Hepatocyte (in vitro differentiated cells): ENCODE data around the gene NADSYN1. TPM values are rescaled to one million over a fixed set of nuclear protein-coding genes. Genes with fewer than 3 reads are reported as not detected.

Source experiments
- DNase-seq: peaks from one replicate; pipeline ENCODE4 v3.0.0-alpha.2; 2016; ENCODE audit warnings: low spot score
- H2AFZ ChIP-seq: fragments of 200-600 bp; sonication (generic); 2 replicates; pipeline ENCODE4 v1.6.0; 2016; ENCODE audit warnings: antibody characterized with exemption, mild to moderate bottlenecking
- H3K27ac ChIP-seq: fragments of 200-600 bp; sonication (generic); 2 replicates; pipeline ENCODE4 v1.5.1; 2016; ENCODE audit warnings: mild to moderate bottlenecking
- H3K27me3 ChIP-seq: fragments of 200-600 bp; sonication (generic); 2 replicates; pipeline ENCODE4 v1.6.1; 2016
- H3K36me3 ChIP-seq: fragments of 200-600 bp; sonication (generic); replicated peaks from 2 replicates; pipeline ENCODE4 v1.5.1; 2016; ENCODE audit warnings: low read depth; ENCODE audit not compliant: insufficient read depth
- H3K4me1 ChIP-seq: fragments of 200-600 bp; sonication (generic); 2 replicates; pipeline ENCODE4 v1.5.1; 2016; ENCODE audit warnings: mild to moderate bottlenecking, moderate library complexity; ENCODE audit not compliant: insufficient read depth
- H3K4me2 ChIP-seq: fragments of 200-600 bp; sonication (generic); 2 replicates; pipeline ENCODE4 v1.6.0; 2016
- H3K4me3 ChIP-seq: fragments of 200-600 bp; sonication (generic); 2 replicates; pipeline ENCODE4 v1.5.1; 2016; ENCODE audit warnings: mild to moderate bottlenecking
- H3K79me2 ChIP-seq: fragments of 200-600 bp; sonication (generic); 2 replicates; pipeline ENCODE4 v1.6.0; 2017; ENCODE audit warnings: mild to moderate bottlenecking
- H3K9me2 ChIP-seq: fragments of 200-600 bp; sonication (generic); replicated peaks from 2 replicates; pipeline ENCODE4 v1.6.0; 2017; ENCODE audit warnings: mild to moderate bottlenecking; ENCODE audit not compliant: insufficient read depth
- H3K9me3 ChIP-seq: fragments of 200-600 bp; sonication (generic); 2 replicates; pipeline ENCODE4 v1.5.1; 2016; ENCODE audit warnings: low read depth, mild to moderate bottlenecking
- H4K20me1 ChIP-seq: fragments of 200-600 bp; sonication (generic); 2 replicates; pipeline ENCODE4 v1.6.0; 2016; ENCODE audit warnings: mild to moderate bottlenecking; ENCODE audit not compliant: insufficient read depth, poor library complexity, severe bottlenecking
- CTCF ChIP-seq: fragments of 200-600 bp; sonication (generic); IDR thresholded peaks from 2 replicates; pipeline ENCODE4 v1.5.1; 2016; ENCODE audit warnings: antibody characterized with exemption, mild to moderate bottlenecking; ENCODE audit not compliant: poor library complexity
- EZH2 ChIP-seq: fragments of 200-600 bp; sonication (generic); IDR thresholded peaks from 2 replicates; pipeline ENCODE4 v1.6.1; 2016; ENCODE audit warnings: antibody characterized with exemption, mild to moderate bottlenecking, borderline replicate concordance
- EZH2phosphoT487 ChIP-seq: fragments of 200-600 bp; sonication (generic); IDR thresholded peaks from one replicate; pipeline ENCODE4 v1.6.1; 2018; ENCODE audit warnings: antibody characterized with exemption, mild to moderate bottlenecking, low read depth, moderate library complexity; ENCODE audit not compliant: unreplicated experiment, severe bottlenecking
- WGBS: methylation state at CpG from one replicate; pipeline ENCODE4 v1.1.6; 2016; ENCODE audit warnings: low lambda C conversion rate; ENCODE audit errors: missing lambda C conversion rate; 5-methylcytosine and 5-hydroxymethylcytosine counted together
- polyA plus RNA-seq: library from polyadenylated mRNA; unstranded; fragments of >200 nt; fragmentation: Nextera tagmentation; extraction: Ambion mirVana; gene quantifications from 2 replicates; pipeline ENCODE4 v1.2.1, GENCODE V29; 2016
- total RNA-seq: library from RNA; depleted of rRNA; stranded (reverse); fragments of >200 nt; gene quantifications from 2 replicates; pipeline ENCODE4 v1.2.3, GENCODE V29; 2014

The NADSYN1 gene
- total and polyA plus RNA-seq, 2 experiments from 2014 or later: 42.0 to 43.7 TPM

DNA sequence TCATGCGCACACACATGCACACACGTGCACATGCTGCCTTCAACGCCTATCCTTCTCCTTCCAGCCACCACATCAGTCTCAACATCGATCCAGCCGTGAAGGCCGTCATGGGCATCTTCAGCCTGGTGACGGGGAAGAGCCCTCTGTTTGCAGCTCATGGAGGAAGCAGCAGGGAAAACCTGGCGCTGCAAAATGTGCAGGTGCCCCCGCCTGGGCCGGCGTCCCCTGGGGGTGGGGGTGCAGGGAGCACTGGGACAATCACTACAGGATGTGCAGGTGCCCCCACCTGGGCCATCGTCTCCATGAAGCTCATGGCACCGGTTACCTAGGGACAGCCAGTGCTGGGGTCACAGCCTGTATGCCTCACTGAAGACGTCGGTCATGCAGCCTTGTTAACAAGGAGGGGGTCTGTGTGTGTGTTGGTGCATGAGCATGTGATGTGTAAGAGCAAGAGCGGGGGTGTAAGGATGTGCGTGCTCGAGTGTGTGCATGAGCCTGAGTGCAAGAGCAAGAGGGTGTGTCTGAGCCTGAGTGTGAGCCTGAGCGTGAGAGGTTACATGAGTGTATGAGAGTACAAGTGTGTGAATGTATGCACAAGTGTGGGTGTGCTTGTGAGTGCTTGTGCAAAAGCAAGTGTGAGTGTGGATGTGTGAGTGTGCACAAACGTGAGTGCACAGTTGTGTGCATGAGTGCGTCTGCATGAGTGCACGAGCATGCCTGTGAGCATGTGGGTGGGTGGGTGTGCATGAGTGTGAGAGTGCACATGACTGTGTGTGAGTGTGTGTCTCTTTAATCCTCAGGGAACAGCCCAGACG, 31.5 kb downstream of the NADSYN1 start:
- Histone ChIP-seq H3K9me2 (no peaks in the 10 kb centered on the region), H3K4me2 (no peak overlapping the region), H3K9me3 (no peaks in the 10 kb centered on the region), H3K27me3 (no peaks in the 10 kb centered on the region), H4K20me1 (no peaks in the 10 kb centered on the region), H2AFZ (no peak overlapping the region), H3K36me3 (no peaks in the 10 kb centered on the region), H3K79me2 (no peaks in the 10 kb centered on the region), H3K4me3 (no peak overlapping the region), H3K4me1 (peaks cover 9% of the 10 kb centered on the region), H3K27ac (no peak overlapping the region)
- TF ChIP-seq EZH2: no peak
- TF ChIP-seq CTCF: no peak
- TF ChIP-seq EZH2phosphoT487: no peak
- no peak for DNase-seq
- WGBS: 95% methylated on average over 23 of the region's 23 CpGs

DNA sequence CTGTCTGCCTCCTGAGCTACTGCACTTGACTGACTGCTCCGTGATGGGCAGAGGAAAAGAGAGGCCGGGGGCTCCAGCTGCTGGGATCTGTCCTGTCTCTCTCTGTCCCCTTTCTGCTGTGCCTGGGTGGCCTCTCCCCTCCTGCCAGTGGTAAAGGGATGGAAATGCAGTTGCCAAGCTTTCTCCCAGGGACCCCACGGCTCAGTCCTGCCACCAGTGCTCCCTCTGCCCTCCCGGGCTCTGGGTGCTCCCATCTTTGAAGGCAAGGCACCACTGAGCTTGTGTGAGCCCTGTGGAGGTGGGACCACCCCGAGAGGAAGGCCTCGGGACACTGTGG, 32.0 kb downstream of the NADSYN1 start:
- no peaks in the 10 kb centered on the region for H4K20me1 ChIP-seq
- no peak for TF ChIP-seq EZH2phosphoT487
- no peaks in the 10 kb centered on the region for H3K27me3 ChIP-seq
- H2AFZ ChIP-seq: no peak overlapping the region
- H3K4me3 ChIP-seq: no peak overlapping the region
- no peak overlapping the region for H3K27ac ChIP-seq
- no peak overlapping the region for H3K4me2 ChIP-seq
- no peaks in the 10 kb centered on the region for H3K9me3 ChIP-seq
- H3K36me3 ChIP-seq: no peaks in the 10 kb centered on the region
- WGBS: 97% methylated on average over 6 of the region's 6 CpGs
- no peak for DNase-seq
- no peaks in the 10 kb centered on the region for H3K9me2 ChIP-seq
- H3K4me1 ChIP-seq: peaks cover 9% of the 10 kb centered on the region
- H3K79me2 ChIP-seq: no peaks in the 10 kb centered on the region

GRCh38 chr11:71485466-71485865, 32.5 kb downstream of the NADSYN1 start:
- H3K4me2 ChIP-seq: no peak overlapping the region
- no peak overlapping the region for H3K4me3 ChIP-seq
- H3K9me3 ChIP-seq: no peaks in the 10 kb centered on the region
- H4K20me1 ChIP-seq: no peaks in the 10 kb centered on the region
- H3K9me2 ChIP-seq: no peaks in the 10 kb centered on the region
- TF ChIP-seq EZH2 (no peak), EZH2phosphoT487 (no peak), CTCF (no peak)
- no peaks in the 10 kb centered on the region for H3K36me3 ChIP-seq
- 96% methylated on average over 18 of the region's 18 CpGs for WGBS
- H2AFZ ChIP-seq: no peak overlapping the region
- no peak overlapping the region for H3K27ac ChIP-seq
- no peaks in the 10 kb centered on the region for H3K27me3 ChIP-seq
- no peak for DNase-seq
- no peaks in the 10 kb centered on the region for H3K79me2 ChIP-seq
- peaks cover 8% of the 10 kb centered on the region for H3K4me1 ChIP-seq

- WGBS: 100% methylated on average over 1 of the region's 1 CpG
- H3K79me2 ChIP-seq: no peaks in the 10 kb centered on the region
- H3K27ac ChIP-seq: no peak overlapping the region
- no peaks in the 10 kb centered on the region for H4K20me1 ChIP-seq
- H3K4me3 ChIP-seq: no peak overlapping the region
- no peak overlapping the region for H3K4me2 ChIP-seq
- TF ChIP-seq EZH2phosphoT487: no peak
- no peak for TF ChIP-seq CTCF
- TF ChIP-seq EZH2: no peak
- H2AFZ ChIP-seq: no peak overlapping the region
- H3K9me2 ChIP-seq: no peaks in the 10 kb centered on the region
- no peaks in the 10 kb centered on the region for H3K36me3 ChIP-seq
- H3K4me1 ChIP-seq: peaks cover 4% of the 10 kb centered on the region
- no peak for DNase-seq
- no peaks in the 10 kb centered on the region for H3K27me3 ChIP-seq
- H3K9me3 ChIP-seq: no peaks in the 10 kb centered on the region
Observed at GRCh38 chr11:71486320-71486719, 33.3 kb downstream of the NADSYN1 start.
